ENCODE data around the gene ANKLE1. TPM values are rescaled to one million over a fixed set of nuclear protein-coding genes. Genes with fewer than 3 reads are reported as not detected.

The ANKLE1 gene
- total RNA-seq, 2 experiments from 2014 or later, result 20.6 to 21.0 TPM

DNA sequence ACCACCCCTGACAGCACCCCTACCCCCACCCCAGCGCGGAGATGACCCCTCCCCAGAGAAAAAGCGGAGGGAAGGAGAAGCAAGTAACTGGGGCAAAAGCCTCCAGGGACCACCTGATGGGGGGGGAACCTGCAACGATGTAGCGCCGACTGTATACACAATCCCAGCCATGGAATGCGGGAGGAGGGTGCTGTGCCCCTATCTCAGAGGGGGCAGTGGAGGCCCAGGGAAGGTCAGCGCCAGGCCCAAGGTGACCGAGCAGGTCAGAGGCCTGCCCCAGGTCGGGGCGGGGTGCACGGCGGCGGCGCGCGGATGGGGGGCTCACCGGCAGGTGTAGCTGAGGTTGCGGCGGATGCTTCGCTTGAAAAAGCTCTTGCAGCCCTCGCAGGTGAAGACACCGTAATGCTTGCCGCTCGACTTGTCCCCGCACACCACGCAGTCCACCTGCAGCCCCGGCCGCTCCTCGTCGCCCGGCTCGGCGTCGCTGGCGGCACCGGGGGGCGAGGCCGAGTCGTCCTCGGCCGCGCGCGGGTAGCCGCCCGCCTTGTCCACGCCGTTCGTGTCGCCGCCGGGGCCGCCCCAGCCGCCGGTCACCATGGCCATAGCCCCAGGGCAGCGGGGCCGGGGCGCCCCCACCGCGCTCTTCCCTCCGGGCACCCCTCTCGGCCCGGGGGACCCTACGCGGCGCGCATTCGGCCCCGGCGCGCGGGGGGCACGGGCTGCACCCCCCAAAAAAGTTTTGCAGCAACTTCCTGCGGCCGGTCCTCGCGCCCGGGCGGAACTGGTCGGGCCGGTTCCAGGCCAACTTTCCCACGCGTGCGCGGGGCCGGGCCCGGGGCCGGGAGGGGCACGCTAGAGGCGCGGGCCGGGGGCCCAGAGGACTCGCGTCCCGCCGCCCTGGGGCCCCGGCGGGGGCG, 36.8 kb upstream of the ANKLE1 start:
- CTCF ChIA-PET, result no interaction called here
- POLR2A ChIA-PET, result no interaction called here

DNA sequence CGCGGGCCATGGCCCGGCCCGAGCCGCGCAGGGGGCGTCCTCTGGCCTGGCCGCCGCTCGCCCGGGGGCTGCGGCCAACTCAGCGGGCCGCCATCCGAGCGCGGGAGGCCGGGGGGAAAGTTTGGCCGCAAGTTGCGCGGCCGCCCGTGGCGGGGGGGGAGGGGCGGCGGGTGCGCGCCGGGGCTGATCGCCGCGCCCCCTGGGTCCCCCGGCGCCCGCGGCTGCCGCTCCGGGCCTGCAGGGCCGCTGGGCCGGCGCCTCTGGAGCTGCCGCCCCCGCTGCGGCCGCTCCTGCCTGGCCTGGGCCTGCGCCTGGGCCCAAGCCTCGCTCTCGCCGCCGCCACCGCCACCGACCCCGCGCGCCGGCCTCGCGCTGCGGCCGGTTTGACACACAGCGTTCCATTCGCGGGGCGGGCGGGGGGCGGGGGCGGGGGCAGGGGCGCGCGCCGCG, 36.1 kb upstream of the ANKLE1 start, which contains the start of gene NR2F6:
Gene NR2F6, minus strand, starts transcription at position 385 of the 450 bp plus-strand sequence. CDS start 699 bp downstream, outside the sequence.
- CTCF ChIA-PET, result no interaction called here
- POLR2A ChIA-PET, result no interaction called here

GRCh38 chr19:17246681-17247425, 34.8 kb upstream of the ANKLE1 start:
- POLR2A ChIA-PET, result no interaction called here
- CTCF ChIA-PET, result no interaction called here

- ChIA-PET CTCF (interaction anchor here (0.6 to 1.8 kb wide), 3 partner anchors 12 to 38 kb away, joined by 3 to 6 read pairs (median 4); no protein-coding TSS in a partner anchor), POLR2A (no interaction called here)
Measured at GRCh38 chr19:17248011-17248776, 33.5 kb upstream of the ANKLE1 start.

DNA sequence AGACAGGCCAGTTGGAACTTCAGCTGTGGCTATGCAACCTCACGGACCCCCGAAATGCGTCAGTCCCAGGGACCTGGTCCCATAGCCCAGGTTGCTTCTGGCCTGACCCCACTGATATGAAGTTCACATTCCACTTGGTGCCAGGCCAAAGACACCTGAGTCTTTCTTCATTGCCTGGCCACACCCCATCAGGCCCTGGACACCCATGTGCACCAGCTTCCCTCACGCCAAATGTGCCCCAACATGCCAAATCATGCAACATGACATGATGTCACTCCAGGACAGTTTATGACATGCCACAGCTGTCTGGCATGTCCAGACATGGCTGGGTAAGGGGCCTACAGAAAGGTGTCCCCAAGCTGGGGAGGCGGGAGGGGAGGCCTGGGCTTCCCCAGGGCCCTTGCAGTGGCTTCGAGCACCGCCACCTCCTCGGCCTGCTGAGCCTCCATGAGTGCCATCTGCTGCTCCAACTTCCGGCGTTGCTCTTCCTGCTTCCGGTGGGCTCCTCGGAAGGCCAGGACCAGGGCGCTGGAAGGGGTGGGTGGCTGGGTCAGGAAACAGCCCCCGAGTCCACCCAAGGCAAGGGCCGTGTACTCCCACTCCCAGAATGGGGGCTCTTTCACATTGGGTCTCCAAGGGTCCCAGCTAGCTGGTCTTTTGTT, 31.7 kb upstream of the ANKLE1 start:
- POLR2A ChIA-PET, result no interaction called here
- CTCF ChIA-PET, result interaction anchor here (0.6 to 1.8 kb wide), 2 partner anchors 10 to 478 kb away, joined by 5 to 6 read pairs; no protein-coding TSS in a partner anchor

- POLR2A ChIA-PET, result no interaction called here
- CTCF ChIA-PET, result interaction anchor here (1.3 kb wide), 1 partner anchor 10 kb away, joined by 4 read pairs; the partner anchor contains the start of gene USHBP1
Measured at GRCh38 chr19:17254636-17255035, 27.1 kb upstream of the ANKLE1 start.

DNA sequence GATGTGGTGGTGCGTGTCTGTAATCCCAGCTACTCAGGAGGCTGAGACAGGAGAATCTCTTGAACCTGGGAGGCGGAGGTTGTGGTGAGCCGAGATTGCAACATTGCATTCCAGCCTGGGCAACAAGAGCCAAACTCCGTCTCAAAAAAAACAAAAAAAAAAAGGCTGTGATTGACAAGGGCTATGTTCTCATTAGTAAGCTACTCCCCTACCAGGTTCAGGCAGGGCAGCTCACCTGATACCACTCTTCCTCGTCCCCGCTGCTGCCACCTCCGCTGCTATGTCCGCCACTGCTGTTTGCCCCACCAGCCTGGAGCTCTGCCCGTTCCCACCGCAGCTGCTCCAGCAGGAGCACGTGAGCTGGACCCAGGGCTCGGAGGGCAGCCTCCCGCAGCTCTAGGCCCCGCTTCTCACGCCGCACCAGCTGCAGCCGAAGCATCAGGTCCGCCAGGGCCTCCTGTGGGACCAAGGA, 26.5 kb upstream of the ANKLE1 start:
- ChIA-PET CTCF (interaction anchor here (1.3 kb wide), 1 partner anchor 10 kb away, joined by 4 read pairs; the partner anchor contains the start of gene USHBP1), POLR2A (no interaction called here)

DNA sequence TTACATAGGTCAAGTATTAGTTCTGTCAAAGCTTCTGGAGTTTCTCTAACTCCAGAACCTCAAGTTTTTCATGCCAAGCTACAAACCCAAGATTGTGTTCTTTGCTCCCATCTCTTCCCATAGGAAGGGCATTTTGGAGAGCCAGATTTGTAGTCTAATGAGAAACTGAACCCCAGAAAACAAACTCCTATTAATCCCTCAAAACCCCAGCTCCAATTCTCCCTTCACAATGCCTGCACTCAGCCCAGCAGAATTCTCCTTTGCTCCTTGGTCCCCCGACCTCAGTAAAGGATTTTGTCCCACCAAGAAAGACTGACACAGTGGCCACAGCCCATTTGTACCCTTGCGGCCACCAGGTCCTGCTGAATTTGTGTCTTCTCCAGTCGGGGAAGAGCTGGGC, 25.6 kb upstream of the ANKLE1 start:
- ChIA-PET CTCF (no interaction called here), POLR2A (no interaction called here)

DNA sequence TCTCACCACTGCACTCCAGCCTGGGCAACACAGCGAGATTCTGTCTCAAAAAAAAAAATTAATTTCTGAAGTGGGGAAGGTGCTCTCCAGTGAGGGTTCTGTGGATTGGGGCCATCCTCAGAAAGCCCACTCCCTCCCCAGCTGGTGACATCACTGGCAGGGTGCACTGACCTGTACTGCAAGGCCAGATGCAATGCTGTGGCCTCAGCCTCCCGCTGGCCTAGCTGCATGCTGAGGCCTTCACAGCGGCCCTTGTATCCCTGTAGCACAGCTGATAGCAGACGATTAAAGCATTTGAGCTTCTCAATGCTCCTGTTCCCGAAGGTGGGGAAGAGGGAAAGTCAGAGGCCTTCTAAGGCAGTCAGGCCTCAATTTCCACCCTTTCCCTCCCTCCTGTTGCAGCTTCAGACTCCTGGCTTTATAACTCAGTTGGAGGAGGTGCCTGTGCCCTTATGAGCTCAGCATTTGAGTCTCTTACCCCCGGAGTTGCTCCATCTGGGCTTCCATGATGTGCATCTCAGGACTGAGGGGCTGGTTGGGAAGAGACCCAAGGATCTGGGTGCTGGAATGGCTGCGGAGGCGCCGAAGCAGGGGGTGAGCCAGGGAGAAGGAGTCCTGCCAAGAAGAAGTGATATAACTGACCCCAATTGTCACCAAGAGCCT, 22.5 kb upstream of the ANKLE1 start:
- ChIA-PET POLR2A (interaction anchor here (0.6 to 0.7 kb wide), 2 partner anchors 53 to 593 kb away, joined by 4 read pairs; no protein-coding TSS in a partner anchor), CTCF (interaction anchor here (0.6 to 2.1 kb wide), 8 partner anchors 10 to 807 kb away, joined by 3 to 10 read pairs (median 4); partner anchors contain the start of gene ANKLE1)

GRCh38 chr19:17259934-17260333, 21.8 kb upstream of the ANKLE1 start:
- ChIA-PET POLR2A (no interaction called here), CTCF (interaction anchor here (0.6 to 4.6 kb wide), 14 partner anchors 11 to 808 kb away, joined by 3 to 31 read pairs (median 4); partner anchors contain the start of gene ANKLE1)

DNA sequence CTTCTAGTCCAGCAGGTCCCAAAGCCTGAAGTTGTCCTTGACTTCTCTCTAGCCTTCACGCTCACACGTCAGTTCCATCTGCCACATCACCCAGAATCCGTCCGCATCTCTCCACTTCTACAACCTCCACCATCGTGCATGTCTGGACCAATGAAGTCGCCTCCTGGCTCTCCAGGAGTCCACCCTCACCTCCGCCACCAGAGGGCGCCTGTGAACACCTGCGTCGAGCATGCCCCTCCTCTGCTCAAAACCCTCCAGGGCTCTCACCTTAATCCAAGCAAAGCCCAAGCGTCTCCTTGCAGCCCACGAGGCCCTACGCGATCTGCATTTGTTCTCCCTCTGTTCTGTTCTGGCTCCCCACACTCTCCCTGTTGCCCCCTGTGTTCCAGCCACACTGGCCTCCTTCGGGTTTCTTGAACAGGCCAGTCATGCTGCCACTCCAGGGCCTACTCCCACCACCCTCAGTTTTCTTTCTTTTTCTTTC, 20.8 kb upstream of the ANKLE1 start:
- CTCF ChIA-PET, result interaction anchor here (0.6 to 4.6 kb wide), 14 partner anchors 12 to 481 kb away, joined by 3 to 31 read pairs (median 4); partner anchors contain the start of gene ANKLE1
- POLR2A ChIA-PET, result interaction anchor here (0.7 kb wide), 1 partner anchor 75 kb away, joined by 5 read pairs; no protein-coding TSS in a partner anchor

DNA sequence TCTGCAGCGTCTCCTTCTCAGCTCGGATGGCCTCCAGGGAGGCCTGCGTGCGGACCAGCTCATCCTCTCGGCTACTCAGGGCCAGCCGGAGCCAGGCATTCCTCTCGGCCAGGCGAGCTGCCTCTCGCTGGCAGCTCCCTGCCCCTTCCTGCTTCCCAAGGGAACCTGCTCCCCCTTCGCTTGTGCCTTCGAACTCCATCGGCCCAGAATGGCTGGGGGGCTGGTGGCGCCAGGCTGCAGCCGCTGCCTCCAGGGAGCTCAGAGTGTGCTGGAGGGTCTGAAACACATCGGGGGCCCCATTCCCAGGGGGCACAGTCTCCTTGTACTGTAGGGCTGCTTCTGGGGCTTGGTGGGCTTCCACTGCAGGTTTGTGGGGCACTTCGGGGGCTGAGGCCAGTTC, 19.1 kb upstream of the ANKLE1 start:
- ChIA-PET CTCF (interaction anchor here (0.7 to 4.6 kb wide), 4 partner anchors 14 to 188 kb away, joined by 3 to 31 read pairs (median 4); partner anchors contain the start of gene ANKLE1), POLR2A (interaction anchor here (0.6 to 0.7 kb wide), 2 partner anchors 17 to 172 kb away, joined by 3 to 6 read pairs; no protein-coding TSS in a partner anchor)

GRCh38 chr19:17263712-17264640, 17.7 kb upstream of the ANKLE1 start:
- POLR2A ChIA-PET, result no interaction called here
- CTCF ChIA-PET, result interaction anchor here (0.8 to 4.6 kb wide), 5 partner anchors 9 to 201 kb away, joined by 3 to 31 read pairs (median 4); partner anchors contain the start of gene ANKLE1

- ChIA-PET POLR2A (no interaction called here), CTCF (interaction anchor here (0.8 to 5.3 kb wide), 4 partner anchors 9 to 59 kb away, joined by 3 to 35 read pairs (median 6); partner anchors contain the start of gene ANKLE1)
Measured at GRCh38 chr19:17264641-17264979, 17.1 kb upstream of the ANKLE1 start, which contains the start of gene USHBP1. TSS of gene USHBP1 (minus strand) at chr19:17264745. CDS start at chr19:17264299, 446 bp downstream.

- POLR2A ChIA-PET, result interaction anchor here (0.7 to 1.0 kb wide), 2 partner anchors 16 to 139 kb away, joined by 3 to 6 read pairs; partner anchors contain the start of genes ANKLE1 and BST2
- CTCF ChIA-PET, result interaction anchor here (1.3 to 5.3 kb wide), 3 partner anchors 16 to 31 kb away, joined by 4 to 35 read pairs (median 4); partner anchors contain the start of gene ANKLE1
Measured at GRCh38 chr19:17266026-17266425, 15.7 kb upstream of the ANKLE1 start.

GRCh38 chr19:17266589-17266974, 15.1 kb upstream of the ANKLE1 start:
- POLR2A ChIA-PET, result interaction anchor here (0.6 to 1.2 kb wide), 8 partner anchors 15 to 768 kb away, joined by 3 to 5 read pairs (median 3); partner anchors contain the start of genes ANKLE1 and BST2
- CTCF ChIA-PET, result interaction anchor here (0.6 to 5.3 kb wide), 3 partner anchors 15 to 650 kb away, joined by 3 to 35 read pairs (median 4); partner anchors contain the start of gene ANKLE1

Measured in activated CD8-positive, alpha-beta memory T cell treated with anti-CD3 and anti-CD28 coated beads for 36 hours (primary cell).